H9 (cell line): ENCODE measurements around the gene MPZL1. TPM values are rescaled to one million over a fixed set of nuclear protein-coding genes. Genes with fewer than 3 reads are reported as not detected.

Source experiments
- DNase-seq: peaks from one replicate; pipeline ENCODE4 v3.0.0-alpha.2; 2017
- H2AFZ ChIP-seq: one replicate; pipeline ENCODE4 v1.6.1; 2013; ENCODE audit warnings: mild to moderate bottlenecking, low read length, control low read depth, moderate library complexity
- H2AK5ac ChIP-seq: 2 replicates; pipeline ENCODE4 v1.6.1; 2013; ENCODE audit warnings: low read length, control low read depth, mixed read lengths; ENCODE audit not compliant: insufficient read length
- H2BK120ac ChIP-seq: one replicate; pipeline ENCODE4 v1.6.1; 2013; ENCODE audit warnings: low read depth, mild to moderate bottlenecking, low read length, control low read depth, inconsistent platforms; ENCODE audit not compliant: poor library complexity, severe bottlenecking
- H2BK12ac ChIP-seq: 2 replicates; pipeline ENCODE4 v1.6.1; 2013; ENCODE audit warnings: low read length, control low read depth, mixed read lengths, low read depth; ENCODE audit not compliant: insufficient read length
- H2BK15ac ChIP-seq: 2 replicates; pipeline ENCODE4 v1.6.1; 2013; ENCODE audit warnings: low read depth, low read length, control low read depth
- H2BK20ac ChIP-seq: one replicate; pipeline ENCODE4 v1.6.1; 2013; ENCODE audit warnings: low read depth, mild to moderate bottlenecking, low read length, control low read depth, inconsistent platforms; ENCODE audit not compliant: poor library complexity, severe bottlenecking
- H2BK5ac ChIP-seq: 2 replicates; pipeline ENCODE4 v1.6.1; 2013; ENCODE audit warnings: low read length, control low read depth, mixed read lengths; ENCODE audit not compliant: insufficient read length
- H3K14ac ChIP-seq: 2 replicates; pipeline ENCODE4 v1.6.1; 2013; ENCODE audit warnings: low read length, control low read depth; ENCODE audit not compliant: insufficient read depth
- H3K18ac ChIP-seq: 2 replicates; pipeline ENCODE4 v1.6.1; 2013; ENCODE audit warnings: low read depth, mild to moderate bottlenecking, mixed read lengths, low read length, control low read depth; ENCODE audit not compliant: insufficient read length
- H3K23ac ChIP-seq: 2 replicates; pipeline ENCODE4 v1.6.1; 2013; ENCODE audit warnings: low read length, control low read depth, mixed read lengths, low read depth; ENCODE audit not compliant: insufficient read length
- H3K23me2 ChIP-seq: 2 replicates; pipeline ENCODE4 v1.6.1; 2013; ENCODE audit warnings: low read depth, mild to moderate bottlenecking, mixed read lengths, low read length, control low read depth; ENCODE audit not compliant: insufficient read length, poor library complexity, severe bottlenecking
- H3K27ac ChIP-seq: 2 replicates; pipeline ENCODE4 v1.5.1; 2013; ENCODE audit warnings: low read length, control low read depth, mixed read lengths, low read depth; ENCODE audit not compliant: insufficient read length
- H3K27me3 ChIP-seq: 2 replicates; pipeline ENCODE4 v1.6.1; 2013; ENCODE audit warnings: low read length, control low read depth, inconsistent platforms; ENCODE audit not compliant: insufficient read depth
- H3K4ac ChIP-seq: 2 replicates; pipeline ENCODE4 v1.6.1; 2013; ENCODE audit warnings: low read depth, mild to moderate bottlenecking, control low read depth, inconsistent platforms, low read length, moderate library complexity
- H3K4me1 ChIP-seq: 2 replicates; pipeline ENCODE4 v1.6.1; 2013; ENCODE audit warnings: low read length, control low read depth, inconsistent platforms; ENCODE audit not compliant: insufficient read depth
- H3K4me2 ChIP-seq: 2 replicates; pipeline ENCODE4 v1.6.1; 2013; ENCODE audit warnings: low read length, control low read depth, mixed read lengths; ENCODE audit not compliant: insufficient read length, insufficient read depth
- H3K56ac ChIP-seq: 2 replicates; pipeline ENCODE4 v1.6.1; 2013; ENCODE audit warnings: low read depth, mild to moderate bottlenecking, mixed read lengths, low read length, control low read depth; ENCODE audit not compliant: insufficient read length
- H3K79me1 ChIP-seq: 2 replicates; pipeline ENCODE4 v1.6.1; 2013; ENCODE audit warnings: low read depth, mild to moderate bottlenecking, moderate library complexity, low read length, control low read depth, inconsistent platforms; ENCODE audit not compliant: insufficient read depth, poor library complexity, severe bottlenecking
- H3K79me2 ChIP-seq: 2 replicates; pipeline ENCODE4 v1.6.1; 2013; ENCODE audit warnings: low read length, control low read depth, inconsistent platforms; ENCODE audit not compliant: insufficient read depth
- H3K9ac ChIP-seq: 2 replicates; pipeline ENCODE4 v1.6.1; 2013; ENCODE audit warnings: low read length, control low read depth, mixed read lengths; ENCODE audit not compliant: insufficient read length; ENCODE audit errors: extremely low read depth
- H3K9me3 ChIP-seq: one replicate; pipeline ENCODE4 v1.6.1; 2013; ENCODE audit warnings: low read depth, low read length, inconsistent platforms; ENCODE audit not compliant: control insufficient read depth
- H3T11ph ChIP-seq: one replicate; pipeline ENCODE4 v1.6.1; 2013; ENCODE audit warnings: mild to moderate bottlenecking, low read length, control low read depth, inconsistent platforms
- H4K20me1 ChIP-seq: one replicate; pipeline ENCODE4 v1.6.1; 2013; ENCODE audit not compliant: control insufficient read depth, insufficient read length, insufficient read depth
- H4K5ac ChIP-seq: 2 replicates; pipeline ENCODE4 v1.6.1; 2013; ENCODE audit warnings: low read depth, mild to moderate bottlenecking, mixed read lengths, low read length, control low read depth; ENCODE audit not compliant: insufficient read length
- H4K8ac ChIP-seq: replicated peaks from 2 replicates; pipeline ENCODE4 v1.6.1; 2013; ENCODE audit warnings: low read length, control low read depth, mixed read lengths, low read depth; ENCODE audit not compliant: insufficient read length
- H4K91ac ChIP-seq: 2 replicates; pipeline ENCODE4 v1.6.1; 2013; ENCODE audit warnings: low read depth, mild to moderate bottlenecking, moderate library complexity, mixed read lengths, low read length, control low read depth; ENCODE audit not compliant: insufficient read length
- H3K27ac Mint-ChIP-seq, 3 experiments: 2 replicates in 2 of 3; 3 replicates in 1 of 3; pipeline ENCODE4 v1.8.0; 2020 to 2021; ENCODE audit warnings: mixed read lengths in 3 of 3, mild to moderate bottlenecking in 1 of 3, moderate library complexity in 1 of 3
- H3K27me3 Mint-ChIP-seq: 2 replicates; pipeline ENCODE4 v1.8.0; 2021; ENCODE audit warnings: low read depth, mild to moderate bottlenecking, moderate library complexity, mixed read lengths
- H3K36me3 Mint-ChIP-seq, 3 experiments: 2 replicates in 2 of 3; 3 replicates in 1 of 3; pipeline ENCODE4 v1.8.0; 2020 to 2021; ENCODE audit warnings: low read depth in 3 of 3, mixed read lengths in 3 of 3; ENCODE audit not compliant: insufficient read depth in 1 of 3
- H3K4me1 Mint-ChIP-seq, 2 experiments: 2 replicates each; pipeline ENCODE4 v1.8.0; 2020; ENCODE audit warnings: mixed read lengths in 2 of 2
- H3K4me3 Mint-ChIP-seq, 2 experiments: 2 replicates in 1 of 2; 3 replicates in 1 of 2; pipeline ENCODE4 v1.8.0; 2020 to 2021; ENCODE audit warnings: mild to moderate bottlenecking in 2 of 2, mixed read lengths in 2 of 2, moderate library complexity in 1 of 2
- H3K9me3 Mint-ChIP-seq, 2 experiments: 2 replicates in 1 of 2; 3 replicates in 1 of 2; pipeline ENCODE4 v1.8.0; 2020; ENCODE audit warnings: mild to moderate bottlenecking in 2 of 2, mixed read lengths in 2 of 2, moderate library complexity in 1 of 2
- WGBS: extraction: QIAGEN DNeasy Blood & Tissue Kit; methylation state at CpG from one replicate; pipeline ENCODE4 v1.1.7; 2013; ENCODE audit warnings: missing lambda C conversion rate, low lambda C conversion rate, mixed read lengths; ENCODE audit not compliant: insufficient read length; ENCODE audit errors: extremely low coverage; 5-methylcytosine and 5-hydroxymethylcytosine counted together
- total RNA-seq: library from RNA; stranded (reverse); gene quantifications from 2 replicates; pipeline ENCODE4 v1.2.1, GENCODE V29; 2021
- TF ChIP-seq, protein P1 (sequence below): fragments of 200-600 bp; sonication (generic); conservative IDR thresholded peaks from 3 replicates; pipeline ENCODE4 v1.8.0; 2021; ENCODE audit warnings: antibody characterized with exemption, mild to moderate bottlenecking

Gene MPZL1
- total RNA-seq, 1 experiment from 2014 or later: 60.7 TPM

DNA sequence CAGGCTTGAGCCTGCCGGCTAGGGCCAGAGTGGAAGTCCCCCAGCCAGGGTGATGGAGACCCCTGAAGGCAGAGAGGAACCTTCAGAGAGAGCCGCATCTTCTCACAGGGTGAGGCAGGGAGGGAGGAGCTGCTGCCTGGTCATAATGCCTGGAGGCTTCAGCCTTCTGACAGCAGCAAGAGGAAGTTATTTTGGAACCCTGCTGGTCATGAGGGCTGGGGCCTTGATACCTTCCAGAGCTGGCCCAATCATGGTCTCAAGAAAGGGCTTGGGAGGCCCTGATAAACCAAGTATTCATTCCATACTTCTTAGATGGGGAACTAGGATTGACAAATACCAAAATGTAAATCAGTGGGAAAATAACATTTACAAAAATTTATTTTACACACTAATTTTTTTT lies 26.6 kb upstream of the MPZL1 start:
- Histone ChIP-seq H2BK12ac (no peak overlapping the region), H3K56ac (no peak overlapping the region), H3K4ac (no peak overlapping the region), H4K20me1 (no peaks in the 10 kb centered on the region), H2BK120ac (no peak overlapping the region), H3K14ac (no peak overlapping the region), H3K79me2 (no peaks in the 10 kb centered on the region), H4K8ac (no peak overlapping the region), H2BK20ac (no peak overlapping the region), H2AK5ac (no peak overlapping the region), H3K27me3 (no peaks in the 10 kb centered on the region), H4K5ac (no peak overlapping the region), H3K23ac (no peak overlapping the region), H3K9me3 (no peaks in the 10 kb centered on the region), H3K9ac (no peak overlapping the region), H3K27ac (no peak overlapping the region), H2AFZ (no peak overlapping the region), H3K23me2 (no peaks in the 10 kb centered on the region), H3T11ph (no peak overlapping the region), H3K79me1 (no peaks in the 10 kb centered on the region), H4K91ac (no peak overlapping the region), H3K4me2 (no peak overlapping the region), H3K4me1 (no peaks in the 10 kb centered on the region), H2BK15ac (no peak overlapping the region), H3K18ac (no peak overlapping the region), H2BK5ac (no peak overlapping the region)
- no peak for DNase-seq
- no CpG with 5 or more reads among the region's 2 CpGs for WGBS
- H3K36me3 Mint-ChIP-seq: no peaks in the 10 kb centered on the region
- H3K27me3 Mint-ChIP-seq: 0 out of 2 replicates have a peak, but pooled peaks cover 3% of the 10 kb centered on the region
- no peaks in the 10 kb centered on the region for H3K9me3 Mint-ChIP-seq
- H3K4me1 Mint-ChIP-seq: peaks cover 15 to 16% of the 10 kb centered on the region in 2 experiments
- H3K4me3 Mint-ChIP-seq: no peak overlapping the region
- TF ChIP-seq, protein P1, sequence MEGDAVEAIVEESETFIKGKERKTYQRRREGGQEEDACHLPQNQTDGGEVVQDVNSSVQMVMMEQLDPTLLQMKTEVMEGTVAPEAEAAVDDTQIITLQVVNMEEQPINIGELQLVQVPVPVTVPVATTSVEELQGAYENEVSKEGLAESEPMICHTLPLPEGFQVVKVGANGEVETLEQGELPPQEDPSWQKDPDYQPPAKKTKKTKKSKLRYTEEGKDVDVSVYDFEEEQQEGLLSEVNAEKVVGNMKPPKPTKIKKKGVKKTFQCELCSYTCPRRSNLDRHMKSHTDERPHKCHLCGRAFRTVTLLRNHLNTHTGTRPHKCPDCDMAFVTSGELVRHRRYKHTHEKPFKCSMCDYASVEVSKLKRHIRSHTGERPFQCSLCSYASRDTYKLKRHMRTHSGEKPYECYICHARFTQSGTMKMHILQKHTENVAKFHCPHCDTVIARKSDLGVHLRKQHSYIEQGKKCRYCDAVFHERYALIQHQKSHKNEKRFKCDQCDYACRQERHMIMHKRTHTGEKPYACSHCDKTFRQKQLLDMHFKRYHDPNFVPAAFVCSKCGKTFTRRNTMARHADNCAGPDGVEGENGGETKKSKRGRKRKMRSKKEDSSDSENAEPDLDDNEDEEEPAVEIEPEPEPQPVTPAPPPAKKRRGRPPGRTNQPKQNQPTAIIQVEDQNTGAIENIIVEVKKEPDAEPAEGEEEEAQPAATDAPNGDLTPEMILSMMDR: no peak
- no peak overlapping the region for H3K27ac Mint-ChIP-seq
